PC-3 (cell line): ENCODE data around the gene CRTC1. TPM values are rescaled to one million over a fixed set of nuclear protein-coding genes. Genes with fewer than 3 reads are reported as not detected.
A peak's percentile ranks its signal among the peaks of the same experiment; 100 is the strongest.
"Not testable (repeated sequence)": the region's sequence is repeated elsewhere in the genome, so short reads cannot be mapped to it uniquely, and the experiment has no call there.

Experiments used
- ATAC-seq: fragments of 200-7000 bp; cut with Tn5 transposase; 2 replicates; pipeline ENCODE4 v1.9.1; 2020; ENCODE audit warnings: mild to moderate bottlenecking, moderate library complexity
- BruUV-seq: library from RNA; stranded (reverse); fragments of 400-500 nt; replicated peaks from 2 replicates; lab custom pipeline; 2021; lab: Mats Ljungman, UMichigan
- CTCF ChIA-PET: fragments of 300-600 bp; sonication (Branson Sonifier 250); formaldehyde crosslinking; loops from one replicate; lab custom pipeline; 2022; ENCODE audit warnings: antibody characterized with exemption; lab: Charles Lee
- POLR2A ChIA-PET: fragments of 300-600 bp; sonication (Branson Sonifier 250); formaldehyde crosslinking; loops from one replicate; lab custom pipeline; 2022; ENCODE audit warnings: antibody characterized with exemption; ENCODE audit not compliant: unreplicated experiment; lab: Charles Lee
- DNase-seq: peaks from one replicate; pipeline ENCODE4 v3.0.0-alpha.2; 2015
- H2AFZ ChIP-seq: fragments of 300-600 bp; sonication (generic); 2 replicates; pipeline ENCODE4 v1.6.0; 2016; ENCODE audit warnings: antibody characterized with exemption, low read length
- H3F3A ChIP-seq: fragments of 300-600 bp; sonication (generic); one replicate; pipeline ENCODE4 v1.6.0; 2017; ENCODE audit warnings: antibody characterized with exemption, low read length, control low read depth, mild to moderate bottlenecking; ENCODE audit not compliant: unreplicated experiment
- H3K27ac ChIP-seq: fragments of 300-600 bp; sonication (generic); 2 replicates; pipeline ENCODE4 v1.5.1; 2016; ENCODE audit warnings: mild to moderate bottlenecking, low read length
- H3K27me3 ChIP-seq: fragments of 300-600 bp; sonication (generic); 2 replicates; pipeline ENCODE4 v1.6.1; 2016; ENCODE audit warnings: low read length, mixed read lengths
- H3K36me3 ChIP-seq: fragments of 300-600 bp; sonication (generic); 2 replicates; pipeline ENCODE4 v1.6.1; 2016; ENCODE audit warnings: low read depth, mixed run types, low read length, mixed read lengths
- H3K4me1 ChIP-seq: fragments of 300-600 bp; sonication (generic); 2 replicates; pipeline ENCODE4 v1.5.1; 2016; ENCODE audit warnings: low read length; ENCODE audit not compliant: insufficient read depth
- H3K4me2 ChIP-seq: fragments of 300-600 bp; sonication (generic); 2 replicates; pipeline ENCODE4 v1.6.0; 2016; ENCODE audit warnings: low read length
- H3K4me3 ChIP-seq: fragments of 300-600 bp; sonication (generic); 2 replicates; pipeline ENCODE4 v1.5.1; 2016; ENCODE audit warnings: mild to moderate bottlenecking, low read length, mixed read lengths
- H3K79me2 ChIP-seq: fragments of 300-600 bp; sonication (generic); 2 replicates; pipeline ENCODE4 v1.6.1; 2017; ENCODE audit warnings: low read length, mixed read lengths
- H3K9ac ChIP-seq: fragments of 300-600 bp; sonication (generic); 2 replicates; pipeline ENCODE4 v1.6.0; 2016; ENCODE audit warnings: mild to moderate bottlenecking, low read length
- H3K9me2 ChIP-seq: fragments of 300-600 bp; sonication (generic); replicated peaks from 2 replicates; pipeline ENCODE4 v1.6.1; 2016; ENCODE audit warnings: mixed run types, low read length, mixed read lengths
- H3K9me3 ChIP-seq: fragments of 300-600 bp; sonication (generic); 2 replicates; pipeline ENCODE4 v1.6.1; 2016; ENCODE audit warnings: low read length, mixed read lengths
- H4K20me1 ChIP-seq: fragments of 300-600 bp; sonication (generic); 2 replicates; pipeline ENCODE4 v1.6.1; 2016; ENCODE audit warnings: low read length, mixed read lengths
- EZH2 ChIP-seq: fragments of 300-600 bp; sonication (generic); IDR thresholded peaks from one replicate; pipeline ENCODE4 v1.6.1; 2017; ENCODE audit warnings: antibody characterized with exemption, mild to moderate bottlenecking, low read length; ENCODE audit not compliant: unreplicated experiment
- EZH2phosphoT487 ChIP-seq: fragments of 300-600 bp; sonication (generic); IDR thresholded peaks from 2 replicates; pipeline ENCODE4 v1.6.1; 2018; ENCODE audit warnings: mild to moderate bottlenecking, antibody characterized with exemption, low read length, borderline replicate concordance
- intact Hi-C: fragments of 100-400 bp; cut with micrococcal nuclease; formaldehyde crosslinking; loops from 2 replicates; pipeline ENCODE4 v1.9.0; 2023
- total RNA-seq: library from RNA; depleted of rRNA; stranded (reverse); fragments of >200 nt; gene quantifications from 2 replicates; pipeline ENCODE4 v1.2.3, GENCODE V29; 2014
- TF ChIP-seq, protein P1 (sequence below): fragments of 300-600 bp; sonication (generic); conservative IDR thresholded peaks from 2 replicates; pipeline ENCODE4 v1.5.1; 2017; ENCODE audit warnings: antibody characterized with exemption, low read depth, mild to moderate bottlenecking, low read length

Gene CRTC1
- total RNA-seq, 1 experiment from 2014 or later: 6.7 TPM

- DNase-seq (peak; percentile 13), ATAC-seq (no peak)
- Histone ChIP-seq H3K36me3 (no peaks in the 10 kb centered on the region), H4K20me1 (no peaks in the 10 kb centered on the region), H3K4me1 (peaks cover 17% of the 10 kb centered on the region), H3K9me3 (no peaks in the 10 kb centered on the region), H3K9ac (no peak overlapping the region), H3K9me2 (no peaks in the 10 kb centered on the region), H3K4me2 (no peak overlapping the region), H3K79me2 (no peaks in the 10 kb centered on the region), H3K27me3 (no peaks in the 10 kb centered on the region), H3K27ac (no peak overlapping the region), H3K4me3 (no peak overlapping the region), H2AFZ (no peak overlapping the region), H3F3A (no peaks in the 10 kb centered on the region)
- BruUV-seq: no TSS peak
- CTCF ChIA-PET: interaction anchor here (0.6 kb wide), 1 partner anchor 30 kb away, joined by 3 read pairs; no protein-coding TSS in a partner anchor
- no peak for TF ChIP-seq EZH2phosphoT487
- TF ChIP-seq, protein P1, sequence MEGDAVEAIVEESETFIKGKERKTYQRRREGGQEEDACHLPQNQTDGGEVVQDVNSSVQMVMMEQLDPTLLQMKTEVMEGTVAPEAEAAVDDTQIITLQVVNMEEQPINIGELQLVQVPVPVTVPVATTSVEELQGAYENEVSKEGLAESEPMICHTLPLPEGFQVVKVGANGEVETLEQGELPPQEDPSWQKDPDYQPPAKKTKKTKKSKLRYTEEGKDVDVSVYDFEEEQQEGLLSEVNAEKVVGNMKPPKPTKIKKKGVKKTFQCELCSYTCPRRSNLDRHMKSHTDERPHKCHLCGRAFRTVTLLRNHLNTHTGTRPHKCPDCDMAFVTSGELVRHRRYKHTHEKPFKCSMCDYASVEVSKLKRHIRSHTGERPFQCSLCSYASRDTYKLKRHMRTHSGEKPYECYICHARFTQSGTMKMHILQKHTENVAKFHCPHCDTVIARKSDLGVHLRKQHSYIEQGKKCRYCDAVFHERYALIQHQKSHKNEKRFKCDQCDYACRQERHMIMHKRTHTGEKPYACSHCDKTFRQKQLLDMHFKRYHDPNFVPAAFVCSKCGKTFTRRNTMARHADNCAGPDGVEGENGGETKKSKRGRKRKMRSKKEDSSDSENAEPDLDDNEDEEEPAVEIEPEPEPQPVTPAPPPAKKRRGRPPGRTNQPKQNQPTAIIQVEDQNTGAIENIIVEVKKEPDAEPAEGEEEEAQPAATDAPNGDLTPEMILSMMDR: peak; percentile 70
- intact Hi-C loops: no loop called here
- POLR2A ChIA-PET: no interaction called here
Observed at GRCh38 chr19:18675779-18676178, 7.7 kb upstream of the CRTC1 start.

GRCh38 chr19:18676692-18677091, 6.8 kb upstream of the CRTC1 start:
- H3K9me3 ChIP-seq: no peaks in the 10 kb centered on the region
- H3K9me2 ChIP-seq: no peaks in the 10 kb centered on the region
- H3K4me3 ChIP-seq: no peak overlapping the region
- TF ChIP-seq EZH2phosphoT487 (no peak), EZH2 (no peak)
- TF ChIP-seq, protein P1: no peak
- no peak for ATAC-seq
- no peak overlapping the region for H2AFZ ChIP-seq
- no peak overlapping the region for H3K27ac ChIP-seq
- DNase-seq: no peak
- H3K4me2 ChIP-seq: no peak overlapping the region
- H3K4me1 ChIP-seq: peaks cover 17% of the 10 kb centered on the region
- ChIA-PET CTCF (interaction anchor here (0.5 kb wide), 1 partner anchor 352 kb away, joined by 8 read pairs; no protein-coding TSS in a partner anchor), POLR2A (no interaction called here)
- no peaks in the 10 kb centered on the region for H3K27me3 ChIP-seq
- H3K36me3 ChIP-seq: no peaks in the 10 kb centered on the region
- BruUV-seq: no TSS peak
- H3K9ac ChIP-seq: no peak overlapping the region
- no peaks in the 10 kb centered on the region for H3F3A ChIP-seq
- intact Hi-C loops: no loop called here
- H4K20me1 ChIP-seq: no peaks in the 10 kb centered on the region
- no peaks in the 10 kb centered on the region for H3K79me2 ChIP-seq

DNA sequence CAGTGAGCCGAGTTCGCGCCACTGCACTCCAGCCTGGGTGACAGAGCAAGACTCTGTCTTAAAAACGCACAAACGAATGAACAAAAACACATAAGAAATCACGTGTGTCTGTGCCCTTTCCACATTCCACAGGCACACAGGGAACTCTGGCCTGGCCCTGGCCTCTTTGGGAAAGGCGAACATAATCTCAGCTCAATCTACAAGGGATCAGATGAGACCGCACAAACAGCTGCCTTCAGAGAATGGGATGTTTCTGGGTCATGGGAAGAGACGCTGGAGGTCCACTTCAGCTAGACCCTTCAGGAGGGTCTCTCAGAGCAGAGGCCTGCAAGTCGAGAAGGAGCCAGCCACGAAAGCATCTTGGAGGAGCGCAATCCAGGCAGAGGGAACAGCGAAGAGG, 6.3 kb upstream of the CRTC1 start:
- Histone ChIP-seq H4K20me1 (no peaks in the 10 kb centered on the region), H3K36me3 (no peaks in the 10 kb centered on the region), H2AFZ (no peak overlapping the region), H3K9me3 (no peaks in the 10 kb centered on the region), H3K4me1 (peaks cover 17% of the 10 kb centered on the region), H3K4me3 (no peak overlapping the region), H3K9me2 (no peaks in the 10 kb centered on the region), H3F3A (no peaks in the 10 kb centered on the region), H3K4me2 (no peak overlapping the region), H3K27ac (no peak overlapping the region), H3K27me3 (no peaks in the 10 kb centered on the region), H3K79me2 (no peaks in the 10 kb centered on the region), H3K9ac (no peak overlapping the region)
- no TSS peak for BruUV-seq
- ATAC-seq: no peak
- POLR2A ChIA-PET: no interaction called here
- TF ChIP-seq, protein P1: no peak
- no peak for TF ChIP-seq EZH2
- TF ChIP-seq EZH2phosphoT487: no peak
- CTCF ChIA-PET: interaction anchor here (0.6 kb wide), 1 partner anchor 83 kb away, joined by 3 read pairs; no protein-coding TSS in a partner anchor
- DNase-seq: no peak
- intact Hi-C loops: no loop called here

DNA sequence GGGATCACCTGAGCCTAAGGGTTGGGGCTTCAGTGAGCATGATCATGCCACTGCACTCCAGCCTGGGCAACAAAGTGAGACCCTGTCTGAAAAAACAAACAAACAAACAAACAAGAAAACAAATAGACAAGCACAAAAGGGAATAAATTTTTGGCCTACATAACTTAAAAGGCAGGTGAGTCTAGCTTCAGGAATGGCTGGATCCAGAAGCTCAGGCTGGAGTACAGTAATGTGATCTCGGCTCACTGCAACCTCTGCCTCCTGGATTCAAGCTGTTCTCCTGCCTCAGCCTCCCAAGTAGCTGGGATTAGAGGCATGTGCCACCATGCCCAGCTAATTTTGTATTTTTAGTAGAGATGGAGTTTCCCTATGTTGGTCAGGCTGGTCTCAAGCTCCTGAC, 3.3 kb upstream of the CRTC1 start:
- H3K27me3 ChIP-seq, CTCF ChIA-PET, POLR2A ChIA-PET, H3K9ac ChIP-seq, intact Hi-C loops, H3K27ac ChIP-seq, H3K9me2 ChIP-seq, DNase-seq, BruUV-seq, H2AFZ ChIP-seq, H3K9me3 ChIP-seq, H3K4me2 ChIP-seq, H3F3A ChIP-seq, H3K4me3 ChIP-seq, ATAC-seq, H3K36me3 ChIP-seq, H4K20me1 ChIP-seq: not testable (repeated sequence)
- peaks cover 30% of the 10 kb centered on the region for H3K4me1 ChIP-seq
- peaks cover 14% of the 10 kb centered on the region for H3K79me2 ChIP-seq
